Putamen (tissue), 1 donor: ENCODE measurements around the gene HSBP1L1.
"Not testable (repeated sequence)": the region's sequence is repeated elsewhere in the genome, so short reads cannot be mapped to it uniquely, and the experiment has no call there.

Experiments used
- DNase-seq: peaks from one replicate; pipeline ENCODE4 v3.0.0-alpha.2; 2016; ENCODE audit warnings: low spot score

HSBP1L1 gene

DNA sequence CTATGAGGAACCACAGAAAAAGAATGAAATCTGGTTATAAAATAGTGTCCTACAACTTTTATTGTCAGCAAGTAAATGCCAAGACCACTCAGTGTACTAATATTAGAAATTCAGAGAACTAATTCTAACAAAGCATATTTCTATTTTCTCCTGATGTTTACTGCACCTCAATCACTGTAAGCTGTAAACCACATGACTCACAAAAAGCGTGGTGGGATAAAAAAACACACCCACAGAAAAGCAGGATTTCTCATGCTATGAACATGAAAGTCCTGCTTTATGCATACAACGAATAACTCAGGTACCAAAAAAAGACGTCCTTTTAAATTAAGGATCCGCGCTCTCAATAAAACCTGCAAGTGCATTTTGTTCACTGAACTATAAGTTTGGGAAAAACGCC lies 23.1 kb downstream of the HSBP1L1 start:
- DNase-seq: no peak

DNA sequence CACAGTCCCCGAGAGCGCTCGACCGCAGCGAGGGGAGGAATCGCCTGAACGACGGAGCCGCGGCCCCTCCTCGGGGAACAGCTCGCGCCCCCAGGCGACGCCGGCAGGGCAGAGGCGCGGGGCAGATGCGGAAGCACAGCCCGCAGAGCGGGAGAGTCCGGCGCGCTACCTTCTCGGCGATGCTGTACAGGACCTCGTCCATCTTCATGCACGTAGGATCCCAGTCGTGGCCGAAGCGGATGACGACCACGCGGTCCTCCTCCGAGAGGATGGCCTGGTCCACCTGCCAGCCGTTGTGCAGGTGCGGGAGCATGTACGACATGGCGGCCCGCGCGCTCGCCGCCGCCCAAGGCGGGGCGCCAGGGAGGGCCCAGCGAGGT lies 23.6 kb downstream of the HSBP1L1 start:
- DNase-seq: peak; percentile 65

DNA sequence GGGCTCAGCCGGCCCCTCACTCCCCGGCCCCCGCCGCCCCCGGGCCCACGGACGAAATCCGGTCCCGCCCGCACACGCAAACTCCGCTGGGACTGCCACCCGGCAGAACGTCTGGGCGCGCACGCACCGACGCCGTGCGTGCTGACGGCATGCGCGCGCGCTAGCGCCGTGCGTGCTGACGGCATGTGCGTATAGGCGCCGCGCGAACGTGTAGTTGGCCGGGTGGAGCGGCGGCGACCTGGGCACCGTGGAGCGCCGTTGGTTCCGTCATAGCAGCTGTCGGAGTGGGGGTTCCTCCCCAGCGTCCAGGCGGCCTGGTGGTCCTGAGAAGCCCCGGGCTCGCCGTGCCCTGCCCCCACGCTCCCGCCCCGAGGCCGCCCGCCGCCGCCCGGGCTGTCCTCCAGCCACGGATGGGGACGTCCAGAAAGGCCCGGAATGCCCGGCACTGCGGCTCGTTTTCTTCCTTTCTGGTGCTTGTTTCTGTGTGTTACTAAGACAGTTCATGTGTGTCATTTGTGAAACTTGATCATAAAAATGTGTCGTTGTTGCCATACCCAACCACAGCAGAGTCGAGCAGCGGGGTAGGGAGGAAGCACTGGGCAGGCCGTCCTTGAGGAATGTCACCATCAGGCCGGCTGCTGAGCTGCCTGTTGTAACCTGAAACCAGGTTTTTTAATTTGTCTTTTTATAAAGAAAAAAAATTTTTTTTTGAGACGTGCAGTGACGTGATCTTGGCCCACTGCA lies 24.2 kb downstream of the HSBP1L1 start, which contains the start of gene TXNL4A:
Gene TXNL4A, minus strand, starts transcription at position 113 of the 744 bp plus-strand sequence. CDS start 171 bp downstream, outside the sequence.
- peak; percentile 90 for DNase-seq

DNA sequence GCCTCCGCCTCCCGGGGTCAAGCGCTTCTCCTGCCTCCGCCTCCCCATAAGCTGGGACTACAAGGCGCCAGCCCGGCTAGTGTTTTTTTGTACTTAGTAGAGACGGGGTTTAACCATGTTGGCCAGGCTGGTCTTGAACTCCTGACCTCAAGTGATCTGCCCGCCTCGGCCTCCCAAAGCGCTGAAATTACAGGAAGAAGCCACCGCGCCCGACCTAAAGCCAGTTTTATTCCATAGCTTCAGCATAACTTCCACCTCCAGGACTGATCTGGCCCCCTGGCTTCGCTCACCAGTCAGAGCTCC lies 24.7 kb downstream of the HSBP1L1 start:
- no peak for DNase-seq

DNA sequence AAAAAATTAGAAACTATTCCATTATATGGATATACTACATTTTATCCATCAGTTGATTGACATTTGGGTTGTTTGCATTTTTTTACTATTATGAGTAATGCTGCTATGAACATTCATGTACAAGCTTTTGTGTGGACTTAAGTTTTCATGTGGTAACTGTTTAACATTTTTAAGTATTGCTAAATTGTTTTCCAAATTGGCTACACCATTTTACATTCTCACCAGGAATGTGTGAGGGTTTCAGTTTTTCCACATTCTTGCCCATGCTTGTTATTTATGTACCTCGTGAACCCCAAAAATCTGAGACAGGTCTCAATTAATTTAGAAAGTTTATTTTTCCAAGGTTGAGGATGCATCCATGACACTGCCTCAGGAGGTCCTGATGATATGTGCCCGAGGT lies 27.1 kb downstream of the HSBP1L1 start:
- DNase-seq: no peak

DNA sequence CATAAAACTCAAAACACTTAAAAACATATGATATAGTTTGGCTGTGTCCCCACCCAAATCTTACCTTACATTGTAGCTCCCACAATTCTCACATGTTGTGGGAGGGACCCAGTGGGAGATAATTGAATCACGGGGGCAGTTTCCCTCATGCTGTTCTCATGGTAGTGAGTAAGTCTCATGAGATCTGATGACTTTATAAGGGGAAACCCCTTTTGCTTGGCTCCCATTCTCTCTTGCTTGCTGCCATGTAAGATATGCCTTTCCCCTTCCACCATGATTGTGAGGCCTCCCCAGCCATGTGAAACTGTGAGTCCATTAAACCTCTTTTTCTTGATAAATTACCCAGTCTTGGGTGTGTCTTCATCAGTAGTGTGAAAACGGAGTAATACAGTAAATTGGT lies 35.3 kb downstream of the HSBP1L1 start:
- not testable (repeated sequence) for DNase-seq

DNA sequence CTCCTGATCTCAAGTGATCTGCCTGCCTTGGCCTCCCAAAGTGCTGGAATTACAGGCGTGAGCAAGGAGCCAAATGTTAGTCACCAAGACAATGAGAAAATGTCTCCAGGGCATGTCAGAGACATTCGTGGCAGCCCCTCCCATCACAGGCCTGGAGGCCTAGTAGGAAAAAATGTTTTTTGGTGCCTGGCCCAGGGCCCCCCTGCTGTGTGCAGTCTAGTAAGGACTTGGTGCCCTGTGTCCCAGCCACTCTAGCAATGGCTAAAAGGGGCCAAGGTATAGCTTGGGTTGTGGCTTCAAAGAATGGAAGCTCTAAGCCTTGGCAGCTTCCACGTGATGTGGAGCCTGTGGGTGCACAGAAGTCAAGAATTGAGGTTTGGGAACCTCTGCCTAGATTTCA lies 36.4 kb downstream of the HSBP1L1 start:
- no peak for DNase-seq

DNA sequence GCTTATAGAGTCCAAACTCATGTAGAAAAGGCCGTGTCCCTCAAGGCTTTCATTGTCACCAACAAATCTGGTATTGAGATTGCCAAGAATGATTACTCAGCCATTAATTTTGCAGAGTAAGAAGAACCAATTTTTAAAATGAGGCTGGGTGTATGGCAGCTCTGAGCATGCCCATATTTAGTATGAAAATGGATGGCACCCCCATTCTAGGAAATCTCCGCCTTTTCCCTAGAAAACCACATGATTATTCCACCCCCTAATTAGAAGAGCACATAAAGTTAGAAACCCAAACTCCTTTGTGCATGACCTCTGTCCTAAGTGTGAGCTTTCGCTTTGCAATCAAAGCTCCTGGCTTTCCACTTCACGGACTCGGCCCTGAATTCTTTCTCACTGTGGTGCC lies 38.0 kb downstream of the HSBP1L1 start:
- DNase-seq: no peak

DNA sequence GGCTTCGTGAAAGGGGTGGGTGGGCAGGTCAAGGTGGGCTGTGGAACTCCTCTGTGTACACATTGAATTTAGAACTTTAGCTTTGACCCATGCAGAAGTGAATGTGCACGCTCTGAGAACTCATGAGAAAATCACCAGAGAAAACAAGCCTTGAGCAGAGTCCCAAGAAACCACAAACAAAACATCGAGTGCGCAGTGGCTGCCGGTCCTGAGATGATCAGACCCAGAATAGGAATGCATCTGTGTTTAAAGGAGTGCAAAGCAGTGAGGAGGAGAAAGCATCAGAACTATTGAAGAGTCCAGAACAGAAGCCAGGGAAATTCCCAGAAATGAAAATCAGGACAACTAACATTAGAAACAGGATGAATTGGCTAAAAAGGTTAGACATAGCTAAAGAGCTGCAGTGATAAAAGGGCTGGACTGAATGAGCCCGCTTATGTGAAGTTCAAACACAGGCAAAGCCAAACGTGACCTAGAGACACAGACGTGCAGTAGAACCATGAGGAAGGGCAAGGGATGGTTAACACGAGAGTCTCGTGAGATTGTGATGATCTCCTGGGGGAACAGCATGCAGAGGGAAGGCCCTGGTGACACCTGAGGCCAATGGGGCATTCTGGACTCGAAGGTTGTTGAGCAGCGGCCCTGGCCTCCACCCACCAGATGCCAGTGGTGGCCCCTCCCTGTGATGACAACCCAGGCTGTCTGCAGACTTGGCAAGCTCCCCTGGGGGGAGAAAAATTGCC lies 40.3 kb downstream of the HSBP1L1 start:
- no peak for DNase-seq

DNA sequence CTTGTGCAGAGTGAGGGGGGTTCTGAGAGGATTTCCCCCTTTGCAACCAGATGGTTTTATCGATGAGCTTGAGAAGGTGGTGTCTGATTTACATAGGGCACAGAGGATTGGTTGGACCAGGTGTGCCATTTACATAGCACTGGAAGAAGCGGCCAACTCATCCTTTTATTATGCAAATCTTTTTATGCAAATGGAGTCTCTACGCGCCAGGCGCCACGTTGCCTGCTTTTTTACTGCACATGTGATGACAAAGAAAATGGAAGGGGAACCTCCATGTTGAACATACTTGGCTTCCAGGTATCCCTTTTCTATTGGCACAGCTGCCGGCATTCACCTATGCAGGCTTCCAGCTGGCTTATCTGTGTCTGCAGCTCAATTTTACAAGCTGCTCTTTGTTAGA lies 42.3 kb downstream of the HSBP1L1 start:
- no peak for DNase-seq

DNA sequence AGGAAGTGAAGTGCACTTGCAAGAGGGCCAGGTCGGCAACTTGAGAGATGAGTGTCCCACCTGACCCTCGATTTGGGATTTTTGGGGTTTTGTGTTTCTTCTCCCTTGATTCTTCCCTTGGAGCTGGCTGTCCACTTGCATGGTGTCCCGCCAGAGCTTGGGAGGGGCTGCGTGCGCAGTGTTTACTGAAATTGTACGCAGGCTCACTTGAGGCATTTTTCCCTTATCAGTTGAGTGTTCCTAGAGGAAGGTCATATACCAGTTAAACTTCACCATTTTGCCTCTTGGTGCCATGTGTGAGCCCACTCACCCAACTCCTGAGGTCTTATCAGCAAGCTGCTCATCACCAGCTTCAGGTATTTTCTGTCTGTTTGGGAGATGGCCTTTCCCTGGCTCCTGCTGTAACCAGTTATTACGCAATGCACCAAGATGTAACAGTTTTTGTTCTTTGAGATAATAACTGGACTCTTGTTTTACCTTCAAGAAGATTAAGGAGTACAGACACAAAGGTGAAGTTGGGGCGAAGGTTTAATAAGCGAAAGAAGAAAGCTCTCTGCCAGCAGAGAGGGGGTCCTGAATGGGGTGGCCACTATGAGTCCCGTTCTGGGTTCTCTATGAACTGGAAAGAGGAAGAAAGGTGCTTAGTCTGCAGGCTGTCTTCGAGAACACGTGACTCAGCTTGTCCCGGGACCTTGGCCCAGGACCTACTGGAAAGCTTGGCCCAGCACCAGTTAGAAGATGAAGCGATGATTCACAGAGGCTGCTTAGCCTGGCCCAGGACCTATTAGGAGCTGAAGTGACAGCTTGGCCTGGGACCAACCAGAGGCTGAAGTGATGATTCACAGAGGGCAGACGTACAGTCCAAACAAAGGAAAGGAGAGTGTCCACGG lies 45.5 kb downstream of the HSBP1L1 start:
- DNase-seq: no peak

DNA sequence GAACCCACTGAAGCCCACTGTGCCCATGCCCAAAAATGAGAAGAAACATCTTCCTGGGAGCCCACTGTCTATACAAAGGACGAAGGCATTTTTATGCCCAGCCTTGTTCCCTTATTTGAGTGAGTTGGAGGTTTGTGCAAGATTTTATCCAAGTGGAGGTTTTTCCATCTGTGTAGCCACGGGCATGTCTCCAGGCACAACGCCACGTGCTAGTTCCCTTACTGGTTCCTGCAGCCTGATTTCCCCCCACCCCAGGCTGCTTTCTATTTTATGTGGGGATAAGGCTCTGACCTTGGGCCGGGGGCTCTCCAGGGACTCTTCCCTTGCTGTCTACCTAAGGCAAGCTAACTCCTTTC lies 46.1 kb downstream of the HSBP1L1 start:
- DNase-seq: no peak

DNA sequence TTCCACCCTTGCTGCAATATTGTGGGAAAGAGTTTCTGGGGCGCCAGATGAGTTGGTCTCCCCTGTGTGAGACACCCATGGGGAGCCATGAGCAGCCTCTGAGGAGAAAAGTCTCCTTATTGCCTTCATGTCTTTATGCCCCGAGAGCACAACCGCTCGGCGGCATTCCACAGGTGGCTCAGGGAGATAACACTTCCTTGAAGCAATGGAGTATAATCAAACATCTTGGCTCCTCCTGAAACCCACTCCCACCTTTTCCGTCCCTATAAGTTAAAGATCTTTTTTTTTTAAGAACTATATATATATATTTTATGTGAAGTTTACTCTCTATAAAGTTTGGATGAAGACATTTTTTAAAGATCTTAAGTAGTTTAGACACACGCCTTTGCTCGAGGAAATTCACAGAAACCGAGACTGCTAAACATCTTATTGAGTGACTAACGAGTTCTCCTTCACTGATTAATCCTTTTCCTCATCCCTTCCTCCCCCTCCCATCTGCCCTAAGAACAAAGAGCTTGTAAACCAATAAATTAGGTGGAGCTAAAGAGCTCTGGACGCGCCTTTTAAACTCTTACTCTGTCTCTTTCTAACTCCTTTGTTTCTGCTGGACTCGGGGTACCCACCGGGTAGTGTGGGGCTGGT lies 47.2 kb downstream of the HSBP1L1 start:
- not testable (repeated sequence) for DNase-seq

DNA sequence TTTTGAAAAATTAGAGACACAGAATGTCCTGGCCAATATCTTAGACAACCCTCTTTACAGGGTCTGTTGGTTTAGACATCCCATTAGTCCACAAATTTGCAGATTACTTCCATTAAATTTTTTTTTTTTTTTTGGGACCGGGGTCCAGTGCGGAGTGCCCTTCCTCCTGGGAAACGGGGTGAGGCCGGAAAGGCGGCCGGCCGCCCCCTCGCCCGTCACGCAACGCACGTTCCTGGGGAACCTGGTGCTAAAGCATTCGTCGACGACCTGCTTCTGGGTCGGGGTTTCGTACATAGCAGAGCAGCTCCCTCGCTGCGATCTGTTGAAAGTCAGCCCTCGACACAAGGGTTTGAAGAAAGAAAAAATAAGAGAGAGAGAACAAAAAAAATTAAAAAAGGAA lies 48.3 kb downstream of the HSBP1L1 start:
- DNase-seq: no peak
